Globus pallidus (tissue), 1 donor: ENCODE measurements around the gene ANKS1A.

ENCODE experiments used
- DNase-seq: peaks from one replicate; pipeline ENCODE4 v3.0.0-alpha.2; 2015; ENCODE audit warnings: low spot score

ANKS1A gene

GRCh38 chr6:35021004-35021403 lies 131.9 kb downstream of the ANKS1A start:
- no peak for DNase-seq

GRCh38 chr6:35023091-35024000 lies 134.3 kb downstream of the ANKS1A start:
- no peak for DNase-seq

- peak; percentile 86 for DNase-seq
Observed at GRCh38 chr6:35024551-35025054, 135.5 kb downstream of the ANKS1A start.

GRCh38 chr6:35025232-35026188 lies 136.5 kb downstream of the ANKS1A start:
- DNase-seq = no peak

- no peak for DNase-seq
Observed at GRCh38 chr6:35026434-35027222, 137.6 kb downstream of the ANKS1A start.

GRCh38 chr6:35027807-35028206 lies 138.8 kb downstream of the ANKS1A start:
- no peak for DNase-seq

- no peak for DNase-seq
Observed at GRCh38 chr6:35028781-35029769, 140.0 kb downstream of the ANKS1A start.

- DNase-seq = no peak
Observed at GRCh38 chr6:35030099-35030498, 141.0 kb downstream of the ANKS1A start.

- no peak for DNase-seq
Observed at GRCh38 chr6:35031611-35032529, 142.8 kb downstream of the ANKS1A start.

GRCh38 chr6:35033683-35034082 lies 144.6 kb downstream of the ANKS1A start:
- no peak for DNase-seq

GRCh38 chr6:35034411-35035191 lies 145.5 kb downstream of the ANKS1A start:
- DNase-seq = no peak

GRCh38 chr6:35035481-35036030 lies 146.5 kb downstream of the ANKS1A start:
- no peak for DNase-seq

GRCh38 chr6:35036059-35036827 lies 147.2 kb downstream of the ANKS1A start:
- no peak for DNase-seq

GRCh38 chr6:35036828-35037663 lies 148.0 kb downstream of the ANKS1A start:
- DNase-seq = no peak

GRCh38 chr6:35037664-35038038 lies 148.6 kb downstream of the ANKS1A start:
- DNase-seq = no peak

- DNase-seq = no peak
Observed at GRCh38 chr6:35038076-35038475, 149.0 kb downstream of the ANKS1A start.

- DNase-seq = no peak
Observed at GRCh38 chr6:35040398-35040797, 151.3 kb downstream of the ANKS1A start.
